ENCODE measurements around the gene PDE4D. TPM values are rescaled to one million over a fixed set of nuclear protein-coding genes. Genes with fewer than 3 reads are reported as not detected.

The PDE4D gene
- total RNA-seq, 1 experiment from 2014 or later, result 2.4 TPM

DNA sequence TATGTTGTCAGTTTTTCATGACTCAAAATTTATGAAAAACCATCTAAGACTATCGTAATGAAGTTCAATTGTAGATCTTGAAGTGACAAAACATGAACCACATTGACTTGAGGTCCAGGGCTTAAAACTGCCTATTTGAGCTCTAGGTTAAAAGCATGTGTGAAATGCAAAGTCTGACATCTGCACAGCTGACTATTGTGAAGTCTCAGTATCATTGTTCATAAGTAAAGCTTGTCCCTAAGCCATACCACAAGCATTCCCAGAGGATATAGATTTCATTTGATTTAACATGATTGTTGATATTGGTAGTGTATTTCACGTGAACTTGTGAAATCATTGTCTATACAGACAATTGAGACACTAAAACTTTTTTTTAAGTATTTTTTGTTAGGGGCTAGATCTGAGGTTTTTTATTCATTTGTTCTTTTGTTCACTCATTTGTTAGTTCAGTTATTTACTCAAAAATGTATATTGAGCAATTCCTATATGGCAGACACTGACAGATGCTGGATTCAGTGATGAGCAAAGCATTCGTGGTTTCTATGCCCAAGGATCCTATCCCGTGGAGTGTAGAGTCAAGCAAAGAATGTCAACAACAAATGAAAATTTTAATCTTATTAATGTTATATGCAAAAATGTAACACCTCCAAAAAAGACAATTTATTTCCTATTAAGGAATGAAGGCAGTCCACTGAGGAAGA is 825.4 kb downstream of the PDE4D start:
- H3K4me1 ChIP-seq (ENCODE audit: control insufficient read depth, insufficient read depth, low read length), result no peaks in the 10 kb centered on the region
- ATAC-seq (no peak), DNase-seq (ENCODE audit: low read depth, low spot score) (no peak)
- ChIA-PET CTCF (no interaction called here), POLR2A (no interaction called here)
- no peaks in the 10 kb centered on the region for H3K27me3 ChIP-seq (ENCODE audit: control insufficient read depth, insufficient read depth, low read length)
- no peak overlapping the region for H3K27ac ChIP-seq (ENCODE audit: low read length)
- TF ChIP-seq CTCF (IDR thresholded peaks at IDR 0.05) (no peak), TCF7L2 (IDR thresholded peaks at IDR 0.05; ENCODE audit: low read depth, low read length) (no peak), POLR2AphosphoS5 (IDR thresholded peaks at IDR 0.05; ENCODE audit: low read depth, low read length) (no peak), SIN3A (IDR thresholded peaks at IDR 0.05; ENCODE audit: borderline replicate concordance, insufficient read depth, low read depth, low read length) (no peak), REST (IDR thresholded peaks at IDR 0.05; ENCODE audit: insufficient read depth in 1 of 2, low read depth in 2 of 2, low read length in 1 of 2) (no peak)
- intact Hi-C loops (cut with micrococcal nuclease; ENCODE audit: unreplicated experiment) (no loop called here), in situ Hi-C loops (cut with HindIII; ENCODE audit: low pct_unique_long_range_greater_than_20kb, low sequenced_read_pairs) (no loop called here)
- H3K4me3 ChIP-seq (ENCODE audit: low read depth in 2 of 2, low read length in 2 of 2), result no peak overlapping the region
- no TSS peak for BruUV-seq (replicated peaks)
- H3K36me3 ChIP-seq (ENCODE audit: control insufficient read depth, insufficient read depth, low read length), result no peaks in the 10 kb centered on the region
- no peaks in the 10 kb centered on the region for H3K9me3 ChIP-seq (ENCODE audit: control insufficient read depth, insufficient read depth, low read depth, low read length)

- ChIA-PET CTCF (interaction anchor here (0.5 kb wide), 1 partner anchor 311 kb away, joined by 3 read pairs; no protein-coding TSS in a partner anchor), POLR2A (no interaction called here)
- Histone ChIP-seq H3K27ac (ENCODE audit: low read length) (no peak overlapping the region), H3K27me3 (ENCODE audit: control insufficient read depth, insufficient read depth, low read length) (no peaks in the 10 kb centered on the region), H3K9me3 (ENCODE audit: control insufficient read depth, insufficient read depth, low read depth, low read length) (no peaks in the 10 kb centered on the region), H3K4me1 (ENCODE audit: control insufficient read depth, insufficient read depth, low read length) (no peaks in the 10 kb centered on the region), H3K4me3 (ENCODE audit: low read depth in 2 of 2, low read length in 2 of 2) (no peak overlapping the region), H3K36me3 (ENCODE audit: control insufficient read depth, insufficient read depth, low read length) (no peaks in the 10 kb centered on the region)
- BruUV-seq (replicated peaks), result no TSS peak
- intact Hi-C loops (cut with micrococcal nuclease; ENCODE audit: unreplicated experiment), result no loop called here
- DNase-seq (ENCODE audit: low read depth, low spot score), result no peak
- ATAC-seq, result no peak
- in situ Hi-C loops (cut with HindIII; ENCODE audit: low pct_unique_long_range_greater_than_20kb, low sequenced_read_pairs), result no loop called here
- no peak for TF ChIP-seq REST (IDR thresholded peaks at IDR 0.05; ENCODE audit: insufficient read depth in 1 of 2, low read depth in 2 of 2, low read length in 1 of 2)
- no peak for TF ChIP-seq CTCF (IDR thresholded peaks at IDR 0.05)
- TF ChIP-seq POLR2AphosphoS5 (IDR thresholded peaks at IDR 0.05; ENCODE audit: low read depth, low read length), result no peak
- no peak for TF ChIP-seq SIN3A (IDR thresholded peaks at IDR 0.05; ENCODE audit: borderline replicate concordance, insufficient read depth, low read depth, low read length)
- TF ChIP-seq TCF7L2 (IDR thresholded peaks at IDR 0.05; ENCODE audit: low read depth, low read length), result no peak
Observed at GRCh38 chr5:59066367-59067163, 827.0 kb downstream of the PDE4D start.
